NOMO-1 (cell line): Measurements from ENCODE around the gene SLC39A12.
A peak's percentile ranks its signal among the peaks of the same experiment; 100 is the strongest.

Experiments used
- DNase-seq, 2 experiments: peaks; one replicate each; lab custom pipeline; 2025; ENCODE audit not compliant: unreplicated experiment in 2 of 2; lab: John Stamatoyannopoulos, UW

Gene SLC39A12

GRCh38 chr10:17961551-17962422 lies 10.1 kb downstream of the SLC39A12 start:
- peak; percentile 57 to 71 for DNase-seq

DNA sequence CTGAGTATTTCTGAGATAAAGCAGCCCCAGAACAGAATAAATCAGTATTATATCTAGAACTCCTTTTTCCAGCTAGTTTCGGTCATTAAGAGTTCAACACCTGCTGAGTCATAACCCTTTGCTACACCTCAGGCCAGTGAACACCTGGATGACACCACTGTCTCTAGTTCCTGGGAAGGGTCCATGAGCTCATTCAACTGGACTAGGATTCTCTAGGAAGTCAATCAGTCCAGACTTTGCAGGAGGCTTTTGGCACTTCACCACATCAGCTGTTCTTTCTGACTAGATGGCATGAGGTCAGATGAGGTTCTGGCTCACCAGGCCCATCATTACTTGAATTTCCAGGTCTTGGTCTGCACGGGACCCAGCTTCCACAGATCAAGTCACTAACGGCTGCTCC lies 11.7 kb downstream of the SLC39A12 start:
- no peak for DNase-seq

DNA sequence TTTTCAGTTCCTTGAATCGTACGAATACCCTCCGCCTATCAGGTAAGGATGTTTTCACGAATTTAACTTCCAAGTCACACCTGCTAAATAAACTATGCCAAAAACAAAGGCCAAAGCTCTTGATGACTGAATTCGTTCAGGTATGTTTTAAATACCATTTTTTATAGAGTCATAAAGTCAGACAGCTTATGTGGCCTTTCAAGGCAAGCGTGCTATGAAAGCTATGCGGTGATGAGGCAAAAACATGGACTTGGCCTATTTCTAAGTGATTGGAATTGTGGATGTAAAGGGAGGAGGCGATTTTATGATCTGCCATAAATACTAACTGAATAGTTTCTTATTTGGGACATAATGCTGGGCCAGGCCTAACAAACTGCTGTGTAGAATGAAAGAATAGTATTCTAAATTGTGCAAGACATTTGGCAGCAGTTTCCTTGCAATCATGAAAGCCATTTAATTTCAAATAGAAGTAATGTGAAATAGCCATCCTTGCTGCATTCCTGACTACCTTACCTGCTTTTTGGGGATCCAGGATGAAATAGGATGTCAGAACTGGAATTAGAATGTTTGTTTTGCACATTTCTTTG lies 14.0 kb downstream of the SLC39A12 start:
- no peak for DNase-seq

DNA sequence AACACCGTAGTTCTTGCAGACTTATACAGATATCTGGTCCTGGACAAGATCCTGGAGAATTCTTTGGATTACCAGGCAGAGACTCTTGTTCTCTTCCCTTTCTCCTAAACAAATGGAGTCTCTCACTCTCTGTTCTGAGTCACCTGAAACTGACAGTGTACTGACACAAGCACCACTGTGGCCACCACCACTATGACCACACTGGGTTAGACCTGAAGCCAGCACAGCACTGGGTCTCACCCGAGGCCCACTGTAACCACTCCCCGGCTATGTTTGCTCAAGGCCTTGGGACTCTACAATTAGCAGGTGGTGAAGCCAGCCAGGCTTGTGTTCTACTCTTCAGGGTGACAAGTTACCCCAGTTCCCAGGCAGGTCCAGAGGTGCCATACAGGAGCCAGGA lies 22.8 kb downstream of the SLC39A12 start:
- DNase-seq: no peak

DNA sequence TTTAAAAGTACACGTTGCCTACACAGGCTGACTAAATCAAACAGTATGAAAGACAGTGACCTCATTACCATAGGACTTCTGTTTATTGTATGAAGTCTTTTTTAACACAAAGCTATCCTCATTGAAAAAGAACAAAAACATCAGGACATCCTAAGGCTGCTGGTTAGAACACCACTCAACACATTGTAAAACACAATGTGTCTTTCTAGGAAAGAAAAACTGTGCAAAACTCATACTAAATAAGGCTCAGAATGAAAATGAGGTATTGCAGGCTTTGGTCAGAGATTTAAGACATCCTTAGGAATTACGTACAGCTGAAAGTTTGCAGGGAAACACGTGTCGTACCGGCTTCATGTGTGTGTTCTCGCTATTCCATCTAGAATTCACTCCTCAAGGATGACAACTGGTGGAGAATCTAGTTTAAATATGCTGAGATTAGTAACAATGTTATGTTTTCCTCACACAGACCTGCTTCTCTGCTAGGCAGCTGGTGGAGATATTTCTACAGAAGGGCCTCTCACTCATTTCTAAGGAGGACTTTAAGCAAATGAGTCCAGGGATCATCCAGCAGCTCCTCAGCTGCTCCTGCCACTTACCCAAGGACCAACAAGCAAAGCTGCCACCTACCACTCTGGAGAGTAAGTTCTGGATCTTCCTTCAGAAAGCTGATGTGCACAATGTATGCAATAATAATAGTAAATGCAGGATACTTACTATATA lies 29.3 kb downstream of the SLC39A12 start:
- no peak for DNase-seq

DNA sequence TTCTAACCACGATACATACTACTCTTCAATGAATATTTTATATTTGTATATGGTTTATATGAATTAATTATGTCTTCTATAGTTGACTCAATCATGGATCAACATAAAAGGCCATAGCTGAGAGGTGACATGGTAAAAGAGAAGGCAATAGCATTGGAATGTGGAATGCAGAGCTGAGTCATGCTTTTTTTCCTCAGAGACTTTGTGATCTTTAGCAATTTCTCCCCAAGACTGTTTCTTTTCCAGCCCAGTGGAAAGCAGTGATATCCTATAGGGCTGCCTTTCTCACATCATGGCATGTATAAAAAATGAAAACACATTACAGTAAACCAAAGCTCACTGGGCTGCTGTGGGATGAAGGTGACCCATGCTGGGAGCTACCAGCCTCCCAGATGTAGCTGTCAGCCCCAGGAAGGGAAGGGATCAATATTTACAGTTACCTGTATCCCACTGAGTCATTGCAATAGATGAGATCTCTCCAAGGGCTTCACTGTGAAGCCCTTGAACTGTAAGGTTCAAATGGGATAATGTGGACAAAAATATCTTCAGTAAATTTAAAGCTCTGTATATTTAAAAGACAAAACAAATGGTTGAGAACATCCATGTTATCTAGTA lies 30.2 kb downstream of the SLC39A12 start:
- DNase-seq: no peak

- DNase-seq: peak; percentile 75 to 97
These were observed 32.3 kb downstream of the SLC39A12 start for GRCh38 chr10:17984056-17984455.

- DNase-seq: peak in 1 of 2 experiments; percentile 66
These were observed 32.8 kb downstream of the SLC39A12 start for GRCh38 chr10:17984563-17984962.

GRCh38 chr10:17989908-17990767 lies 38.4 kb downstream of the SLC39A12 start:
- DNase-seq: peak; percentile 64 to 78

GRCh38 chr10:17992266-17992665 lies 40.5 kb downstream of the SLC39A12 start:
- DNase-seq: no peak

GRCh38 chr10:17993361-17993760 lies 41.6 kb downstream of the SLC39A12 start:
- no peak for DNase-seq

DNA sequence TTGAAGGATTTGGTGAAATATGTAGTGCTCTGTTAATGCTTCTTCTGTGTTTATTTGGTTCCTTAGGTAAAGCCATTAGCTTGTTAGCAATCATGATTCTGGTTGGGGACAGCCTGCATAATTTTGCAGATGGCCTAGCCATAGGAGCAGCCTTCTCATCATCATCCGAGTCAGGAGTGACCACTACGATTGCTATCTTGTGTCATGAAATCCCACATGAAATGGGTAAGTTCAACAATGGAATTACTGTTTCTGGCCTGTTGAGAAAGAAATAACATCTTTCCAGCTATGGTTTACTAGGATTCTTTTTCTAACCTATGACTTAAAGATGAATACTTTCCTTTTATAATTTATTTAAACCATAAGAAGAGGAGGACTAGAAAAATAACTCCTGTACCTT lies 48.9 kb downstream of the SLC39A12 start:
- no peak for DNase-seq

DNA sequence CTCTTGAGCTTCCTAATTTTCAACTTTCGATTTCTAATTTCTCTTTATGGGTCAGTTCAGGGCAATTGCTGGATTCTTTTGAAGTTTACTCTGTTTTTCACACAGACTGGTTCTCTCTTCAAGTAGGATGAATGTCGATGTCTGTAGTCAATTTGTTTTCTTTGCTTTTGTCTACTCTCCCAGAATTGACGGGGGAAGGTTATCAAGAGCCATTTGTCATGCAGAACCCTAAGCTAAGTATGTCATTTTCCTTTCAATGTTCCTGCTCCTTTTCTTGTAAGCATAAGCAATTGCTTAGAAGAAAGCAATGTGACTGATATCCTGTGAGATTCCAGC lies 53.7 kb downstream of the SLC39A12 start:
- DNase-seq: peak in 1 of 2 experiments; percentile 37

- no peak for DNase-seq
These were observed 54.2 kb downstream of the SLC39A12 start for GRCh38 chr10:18005781-18006456.

DNA sequence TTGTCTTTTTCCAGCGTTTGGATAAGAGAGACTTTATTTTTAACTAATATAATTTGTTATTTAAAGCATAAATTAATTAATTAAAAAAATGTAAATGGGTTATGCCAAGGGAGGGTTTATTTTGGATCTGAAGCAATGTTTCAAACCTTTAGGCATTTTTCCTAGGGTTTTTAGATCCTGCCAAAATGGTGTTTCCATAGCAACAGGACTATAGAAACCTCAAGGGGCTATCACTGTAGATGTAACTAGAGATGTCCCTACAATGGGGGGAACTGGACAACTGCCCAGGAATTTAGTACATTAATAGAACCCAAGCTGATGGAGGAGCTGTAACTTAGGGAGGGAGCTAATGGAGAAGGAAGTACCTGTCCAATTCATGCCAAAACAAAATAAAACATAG lies 57.3 kb downstream of the SLC39A12 start:
- no peak for DNase-seq

- peak; percentile 61 to 82 for DNase-seq
These were observed 58.3 kb downstream of the SLC39A12 start for GRCh38 chr10:18010050-18010449.

GRCh38 chr10:18020523-18020922 lies 68.8 kb downstream of the SLC39A12 start:
- no peak for DNase-seq

DNA sequence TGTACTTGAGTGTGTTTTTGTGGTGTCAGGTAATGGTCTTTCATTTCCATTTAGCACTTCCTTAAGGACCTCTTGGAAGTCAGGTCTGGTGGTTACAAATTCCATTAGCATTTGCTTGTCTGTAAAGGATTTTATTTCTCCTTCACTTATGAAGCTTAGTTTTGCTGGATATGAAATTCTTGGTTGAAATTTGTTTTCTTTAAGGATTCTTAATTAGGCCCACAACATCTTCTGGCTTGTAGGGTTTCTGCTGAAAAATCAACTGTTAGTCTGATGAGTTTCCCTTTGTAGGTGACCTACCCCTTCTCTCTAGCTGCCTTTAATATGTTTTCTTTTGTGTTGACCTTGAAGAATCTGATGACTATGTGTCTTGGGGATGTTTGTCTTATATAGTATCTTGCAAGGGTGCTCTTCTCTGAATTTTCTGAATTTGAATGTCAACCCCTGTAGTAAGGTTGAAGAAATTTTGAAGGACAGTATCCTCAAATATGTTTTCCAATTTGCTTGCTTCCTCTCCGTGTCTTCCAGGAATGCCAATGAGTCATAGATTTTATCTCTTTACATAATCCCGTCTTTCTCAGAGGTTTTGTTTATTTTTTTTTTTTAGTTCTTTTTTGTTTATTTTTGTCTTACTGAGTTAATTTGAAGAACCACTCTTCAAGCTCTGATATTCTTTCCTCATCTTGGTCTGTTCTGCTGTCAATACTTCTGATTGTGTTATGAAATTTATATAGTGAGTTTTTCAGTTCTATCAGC lies 70.2 kb downstream of the SLC39A12 start:
- no peak for DNase-seq
